ENCODE data around the gene KDM2B.

KDM2B gene

DNA sequence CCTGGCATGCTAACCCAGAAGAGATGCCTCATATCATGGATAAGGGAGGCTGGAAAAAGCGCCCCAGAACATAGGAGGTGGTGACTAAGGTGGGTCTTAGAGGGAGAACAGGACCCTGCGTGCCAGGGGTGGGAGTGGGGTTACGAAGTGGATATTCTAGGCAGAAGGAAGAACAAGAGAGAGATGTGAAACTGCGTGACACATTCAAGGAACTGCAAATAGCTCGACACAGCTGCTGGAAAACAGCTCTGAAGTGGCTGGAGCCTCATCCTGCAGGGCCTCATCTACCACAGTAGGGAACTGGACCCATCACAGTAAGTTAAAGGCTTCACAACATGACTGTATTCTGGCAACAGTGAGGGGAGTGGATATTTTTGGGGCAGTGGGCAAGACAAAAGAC, 119.8 kb downstream of the KDM2B start:
- H3K9me2 ChIP-seq (replicated peaks; ENCODE audit: insufficient read depth, low read length), result no peaks in the 10 kb centered on the region
- no peaks in the 10 kb centered on the region for H3K9me3 ChIP-seq (replicated peaks; ENCODE audit: insufficient read depth, low read length)
- H3K27ac ChIP-seq (ENCODE audit: low read length), result no peak overlapping the region
- TF ChIP-seq, protein P1, sequence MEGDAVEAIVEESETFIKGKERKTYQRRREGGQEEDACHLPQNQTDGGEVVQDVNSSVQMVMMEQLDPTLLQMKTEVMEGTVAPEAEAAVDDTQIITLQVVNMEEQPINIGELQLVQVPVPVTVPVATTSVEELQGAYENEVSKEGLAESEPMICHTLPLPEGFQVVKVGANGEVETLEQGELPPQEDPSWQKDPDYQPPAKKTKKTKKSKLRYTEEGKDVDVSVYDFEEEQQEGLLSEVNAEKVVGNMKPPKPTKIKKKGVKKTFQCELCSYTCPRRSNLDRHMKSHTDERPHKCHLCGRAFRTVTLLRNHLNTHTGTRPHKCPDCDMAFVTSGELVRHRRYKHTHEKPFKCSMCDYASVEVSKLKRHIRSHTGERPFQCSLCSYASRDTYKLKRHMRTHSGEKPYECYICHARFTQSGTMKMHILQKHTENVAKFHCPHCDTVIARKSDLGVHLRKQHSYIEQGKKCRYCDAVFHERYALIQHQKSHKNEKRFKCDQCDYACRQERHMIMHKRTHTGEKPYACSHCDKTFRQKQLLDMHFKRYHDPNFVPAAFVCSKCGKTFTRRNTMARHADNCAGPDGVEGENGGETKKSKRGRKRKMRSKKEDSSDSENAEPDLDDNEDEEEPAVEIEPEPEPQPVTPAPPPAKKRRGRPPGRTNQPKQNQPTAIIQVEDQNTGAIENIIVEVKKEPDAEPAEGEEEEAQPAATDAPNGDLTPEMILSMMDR (IDR thresholded peaks at IDR 0.05; ENCODE audit: low read length), result no peak
- TF ChIP-seq EZH2phosphoT487 (IDR thresholded peaks at IDR 0.05; ENCODE audit: low read length), result no peak
- TF ChIP-seq EZH2 (optimal IDR thresholded peaks at IDR 0.05; ENCODE audit: low read depth, low read length), result no peak
- no peak overlapping the region for H3K4me2 ChIP-seq (ENCODE audit: low read depth, low read length)
- no peak for DNase-seq
- H3K27me3 ChIP-seq (replicated peaks; ENCODE audit: insufficient read depth, low read length), result no peaks in the 10 kb centered on the region
- no peak overlapping the region for H2AFZ ChIP-seq (ENCODE audit: low read length)
- no peaks in the 10 kb centered on the region for H3F3A ChIP-seq (ENCODE audit: insufficient read depth, low read length)
- H4K20me1 ChIP-seq (ENCODE audit: insufficient read depth, low read length), result no peaks in the 10 kb centered on the region
- H3K79me2 ChIP-seq (ENCODE audit: low read length), result peaks cover 65% of the 10 kb centered on the region
- no peak overlapping the region for H3K4me3 ChIP-seq (ENCODE audit: low read length)
- H3K9ac ChIP-seq (ENCODE audit: low read length), result no peak overlapping the region
- H3K36me3 ChIP-seq (replicated peaks; ENCODE audit: insufficient read depth, low read length), result no peaks in the 10 kb centered on the region
- H3K4me1 ChIP-seq (ENCODE audit: low read length), result no peaks in the 10 kb centered on the region

DNA sequence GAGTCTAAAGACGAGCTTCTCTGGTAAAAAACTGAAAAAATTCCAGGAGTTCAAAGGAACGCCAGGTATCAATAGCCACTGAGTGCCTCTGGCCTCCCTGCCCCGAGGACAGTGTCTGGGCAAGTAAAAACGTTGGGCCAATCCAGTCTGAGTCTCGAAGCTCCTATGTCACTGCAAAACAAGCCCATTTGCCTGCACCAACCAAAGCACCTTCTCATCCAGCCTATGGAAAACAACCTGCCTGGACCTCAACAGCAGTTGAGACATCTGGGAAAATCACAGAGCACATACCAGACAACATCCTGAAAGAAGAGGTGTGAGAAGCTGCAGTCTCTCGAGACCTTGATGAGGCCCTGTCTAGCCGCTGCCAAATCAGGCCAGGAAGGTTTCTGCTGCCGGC, 124.3 kb downstream of the KDM2B start:
- H3K79me2 ChIP-seq (ENCODE audit: low read length), result peaks cover 54% of the 10 kb centered on the region
- H2AFZ ChIP-seq (ENCODE audit: low read length), result no peak overlapping the region
- H3K9ac ChIP-seq (ENCODE audit: low read length), result no peak overlapping the region
- no peaks in the 10 kb centered on the region for H3F3A ChIP-seq (ENCODE audit: insufficient read depth, low read length)
- DNase-seq, result no peak
- no peaks in the 10 kb centered on the region for H3K9me3 ChIP-seq (replicated peaks; ENCODE audit: insufficient read depth, low read length)
- TF ChIP-seq EZH2phosphoT487 (IDR thresholded peaks at IDR 0.05; ENCODE audit: low read length), result no peak
- TF ChIP-seq EZH2 (optimal IDR thresholded peaks at IDR 0.05; ENCODE audit: low read depth, low read length), result no peak
- TF ChIP-seq, protein P1 (IDR thresholded peaks at IDR 0.05; ENCODE audit: low read length), result no peak
- no peaks in the 10 kb centered on the region for H3K36me3 ChIP-seq (replicated peaks; ENCODE audit: insufficient read depth, low read length)
- H3K4me2 ChIP-seq (ENCODE audit: low read depth, low read length), result no peak overlapping the region
- peaks cover 5% of the 10 kb centered on the region; the same call in 1 of the 2 replicates for H3K4me1 ChIP-seq (ENCODE audit: low read length)
- no peaks in the 10 kb centered on the region for H4K20me1 ChIP-seq (ENCODE audit: insufficient read depth, low read length)
- no peaks in the 10 kb centered on the region for H3K9me2 ChIP-seq (replicated peaks; ENCODE audit: insufficient read depth, low read length)
- H3K27ac ChIP-seq (ENCODE audit: low read length), result no peak overlapping the region
- H3K4me3 ChIP-seq (ENCODE audit: low read length), result no peak overlapping the region
- H3K27me3 ChIP-seq (replicated peaks; ENCODE audit: insufficient read depth, low read length), result no peaks in the 10 kb centered on the region

DNA sequence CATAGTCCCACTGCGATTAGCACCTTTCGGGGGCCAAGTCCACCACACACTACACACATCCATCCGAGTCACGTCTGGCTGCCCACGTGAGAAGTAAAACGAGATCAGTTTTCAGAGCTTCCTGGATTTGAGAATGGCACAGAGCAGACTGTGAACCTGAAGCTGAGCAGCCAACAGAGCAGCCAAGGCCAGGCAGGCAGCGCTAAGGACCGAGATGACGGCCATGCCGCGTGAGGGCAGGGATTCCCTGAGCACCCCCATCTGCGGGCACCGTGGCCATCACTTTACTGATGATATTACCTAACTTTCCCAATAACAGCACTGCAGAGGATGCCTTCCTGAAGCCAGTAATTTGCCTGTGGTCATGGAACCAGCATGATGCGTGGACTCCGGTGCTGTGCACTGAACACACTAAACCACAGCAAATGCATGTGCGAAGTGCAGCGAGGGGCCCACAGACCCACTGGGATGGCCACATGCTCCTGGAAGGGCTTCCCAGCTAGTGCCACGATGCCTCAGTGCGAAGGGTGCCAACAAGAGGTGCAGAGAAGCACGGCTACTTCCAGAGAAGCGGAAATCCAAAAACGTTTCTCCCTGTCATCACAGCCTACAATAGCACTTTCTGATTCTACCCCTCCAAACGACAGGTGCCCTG, 124.9 kb downstream of the KDM2B start:
- Histone ChIP-seq H3K4me2 (ENCODE audit: low read depth, low read length) (no peak overlapping the region), H3K27ac (ENCODE audit: low read length) (no peak overlapping the region), H3K9ac (ENCODE audit: low read length) (no peak overlapping the region), H3F3A (ENCODE audit: insufficient read depth, low read length) (no peaks in the 10 kb centered on the region), H3K9me3 (replicated peaks; ENCODE audit: insufficient read depth, low read length) (no peaks in the 10 kb centered on the region), H3K9me2 (replicated peaks; ENCODE audit: insufficient read depth, low read length) (no peaks in the 10 kb centered on the region), H3K36me3 (replicated peaks; ENCODE audit: insufficient read depth, low read length) (no peaks in the 10 kb centered on the region), H2AFZ (ENCODE audit: low read length) (no peak overlapping the region), H3K4me1 (ENCODE audit: low read length) (peaks cover 5% of the 10 kb centered on the region; the same call in 1 of the 2 replicates), H3K4me3 (ENCODE audit: low read length) (no peak overlapping the region), H4K20me1 (ENCODE audit: insufficient read depth, low read length) (no peaks in the 10 kb centered on the region), H3K27me3 (replicated peaks; ENCODE audit: insufficient read depth, low read length) (no peaks in the 10 kb centered on the region), H3K79me2 (ENCODE audit: low read length) (peaks cover 48% of the 10 kb centered on the region)
- TF ChIP-seq EZH2phosphoT487 (IDR thresholded peaks at IDR 0.05; ENCODE audit: low read length), result no peak
- TF ChIP-seq, protein P1 (IDR thresholded peaks at IDR 0.05; ENCODE audit: low read length), result no peak
- no peak for TF ChIP-seq EZH2 (optimal IDR thresholded peaks at IDR 0.05; ENCODE audit: low read depth, low read length)
- no peak for DNase-seq

Measured in MM.1S (cell line).